Bronchial epithelial cell (primary cell): ENCODE results near the gene MTFMT. TPM values are rescaled to one million over a fixed set of nuclear protein-coding genes. Genes with fewer than 3 reads are reported as not detected.

Source experiments
- DNase-seq: peaks from one replicate; pipeline ENCODE4 v3.0.0-alpha.2; 2010; ENCODE audit warnings: low read depth
- FAIRE-seq: peaks from 2 replicates; lab custom pipeline; 2011; peaks lifted over from hg19 to GRCh38; lab: Jason Lieb, UNC
- H3K27me3 ChIP-seq: 2 replicates; pipeline ENCODE4 v1.5.1; 2011; ENCODE audit warnings: low read length; ENCODE audit not compliant: control insufficient read depth, insufficient read depth
- H3K36me3 ChIP-seq: 2 replicates; pipeline ENCODE4 v1.5.1; 2011; ENCODE audit warnings: low read length; ENCODE audit not compliant: control insufficient read depth, insufficient read depth
- H3K4me3 ChIP-seq: 2 replicates; pipeline ENCODE4 v1.5.1; 2011; ENCODE audit warnings: mild to moderate bottlenecking, low read depth, low read length, control low read depth
- total RNA-seq: library from RNA; depleted of rRNA; stranded (reverse); fragments of >200 nt; gene quantifications from 2 replicates; pipeline ENCODE4 v1.2.1, GENCODE V29; 2014
- TF ChIP-seq, protein P1 (sequence below): IDR thresholded peaks from 2 replicates; pipeline ENCODE4 v1.5.1; 2011; ENCODE audit warnings: mild to moderate bottlenecking, moderate library complexity, low read length, control low read depth, inconsistent platforms; ENCODE audit not compliant: insufficient read depth, severe bottlenecking

MTFMT gene
- total RNA-seq, 1 donor from 2014 or later: 17.4 TPM

DNA sequence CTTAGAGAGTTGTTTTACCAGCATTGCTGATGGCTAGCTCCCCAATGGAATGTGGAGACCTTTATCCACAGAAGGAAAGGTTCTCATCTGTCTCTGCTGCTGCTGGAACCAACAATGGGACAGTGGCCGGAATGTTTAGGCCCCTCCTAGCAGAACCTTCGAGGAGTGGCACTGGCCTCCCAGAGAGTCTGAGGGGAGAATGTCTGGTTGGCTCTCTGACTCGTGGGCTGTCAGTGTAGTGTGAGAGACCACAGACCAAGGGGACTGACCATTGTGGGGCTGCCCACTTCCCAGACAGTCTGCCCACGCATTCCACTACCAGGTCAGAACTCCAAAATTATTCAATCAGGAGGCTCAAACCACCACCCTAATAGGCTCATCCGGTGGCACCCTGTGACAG is 33.3 kb upstream of the MTFMT start:
- FAIRE-seq (no peak), DNase-seq (no peak)
- Histone ChIP-seq H3K27me3 (peaks cover 9% of the 10 kb centered on the region), H3K36me3 (no peaks in the 10 kb centered on the region), H3K4me3 (no peak overlapping the region)
- TF ChIP-seq, protein P1, sequence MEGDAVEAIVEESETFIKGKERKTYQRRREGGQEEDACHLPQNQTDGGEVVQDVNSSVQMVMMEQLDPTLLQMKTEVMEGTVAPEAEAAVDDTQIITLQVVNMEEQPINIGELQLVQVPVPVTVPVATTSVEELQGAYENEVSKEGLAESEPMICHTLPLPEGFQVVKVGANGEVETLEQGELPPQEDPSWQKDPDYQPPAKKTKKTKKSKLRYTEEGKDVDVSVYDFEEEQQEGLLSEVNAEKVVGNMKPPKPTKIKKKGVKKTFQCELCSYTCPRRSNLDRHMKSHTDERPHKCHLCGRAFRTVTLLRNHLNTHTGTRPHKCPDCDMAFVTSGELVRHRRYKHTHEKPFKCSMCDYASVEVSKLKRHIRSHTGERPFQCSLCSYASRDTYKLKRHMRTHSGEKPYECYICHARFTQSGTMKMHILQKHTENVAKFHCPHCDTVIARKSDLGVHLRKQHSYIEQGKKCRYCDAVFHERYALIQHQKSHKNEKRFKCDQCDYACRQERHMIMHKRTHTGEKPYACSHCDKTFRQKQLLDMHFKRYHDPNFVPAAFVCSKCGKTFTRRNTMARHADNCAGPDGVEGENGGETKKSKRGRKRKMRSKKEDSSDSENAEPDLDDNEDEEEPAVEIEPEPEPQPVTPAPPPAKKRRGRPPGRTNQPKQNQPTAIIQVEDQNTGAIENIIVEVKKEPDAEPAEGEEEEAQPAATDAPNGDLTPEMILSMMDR: no peak

DNA sequence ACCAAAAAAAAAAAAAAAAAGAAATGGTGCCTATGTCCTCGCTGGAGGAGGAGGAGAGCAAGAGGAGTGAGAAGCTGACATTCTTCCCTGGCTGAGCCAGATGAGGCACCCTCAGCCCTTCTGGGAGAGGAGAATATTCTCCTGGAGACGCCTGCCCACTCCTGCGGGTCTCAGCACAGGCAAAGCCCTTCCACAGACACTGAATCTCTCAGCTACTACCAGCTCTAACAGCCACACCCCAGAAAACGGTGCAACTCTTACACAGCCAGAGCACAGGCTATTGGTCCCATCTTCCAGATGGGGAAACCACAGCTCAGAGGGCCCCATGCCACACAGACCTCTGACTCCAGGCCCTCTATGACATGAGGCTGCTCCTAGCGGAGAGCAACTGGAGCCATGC is 32.6 kb upstream of the MTFMT start:
- peaks cover 4% of the 10 kb centered on the region for H3K27me3 ChIP-seq
- no peak for DNase-seq
- TF ChIP-seq, protein P1: no peak
- FAIRE-seq: no peak
- no peaks in the 10 kb centered on the region for H3K36me3 ChIP-seq
- H3K4me3 ChIP-seq: no peak overlapping the region

GRCh38 chr15:65060641-65061397 is 31.4 kb upstream of the MTFMT start:
- Histone ChIP-seq H3K27me3 (no peaks in the 10 kb centered on the region), H3K36me3 (no peaks in the 10 kb centered on the region), H3K4me3 (no peak overlapping the region)
- DNase-seq: no peak
- peak; percentile 7 for FAIRE-seq
- TF ChIP-seq, protein P1: no peak

DNA sequence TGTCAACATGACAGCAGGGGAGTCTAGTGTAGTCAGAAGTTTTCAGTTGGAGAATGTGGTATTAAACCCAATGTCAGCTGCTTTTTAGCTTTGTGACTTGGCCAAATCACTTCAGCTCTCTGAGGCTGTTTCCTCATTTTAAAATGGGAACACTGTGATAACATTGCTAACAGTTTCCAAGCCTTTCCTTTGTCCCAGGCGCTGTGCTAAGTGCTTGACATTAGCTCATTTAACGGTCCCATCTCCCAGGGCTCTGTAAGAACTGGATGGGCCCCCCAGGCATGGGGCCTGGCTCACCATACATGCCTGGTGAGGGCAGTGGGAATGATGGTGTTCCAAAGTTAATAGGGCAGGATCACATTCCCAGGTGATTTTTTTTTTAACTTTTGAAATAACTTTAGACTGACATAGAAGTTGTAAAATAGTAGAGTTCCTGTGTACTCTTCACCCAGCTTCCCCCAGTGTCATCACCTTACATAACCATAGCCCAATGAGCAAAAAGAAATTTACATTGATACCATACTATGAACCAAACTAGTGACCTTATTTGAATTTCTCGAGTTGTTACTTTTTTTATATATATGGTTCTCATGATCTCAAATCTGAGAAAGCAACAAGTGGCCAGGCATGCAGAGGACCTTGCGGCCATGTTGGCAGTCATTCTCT is 30.6 kb upstream of the MTFMT start:
- H3K4me3 ChIP-seq: no peak overlapping the region
- TF ChIP-seq, protein P1: no peak
- no peaks in the 10 kb centered on the region for H3K36me3 ChIP-seq
- DNase-seq (no peak), FAIRE-seq (no peak)
- H3K27me3 ChIP-seq: no peaks in the 10 kb centered on the region

DNA sequence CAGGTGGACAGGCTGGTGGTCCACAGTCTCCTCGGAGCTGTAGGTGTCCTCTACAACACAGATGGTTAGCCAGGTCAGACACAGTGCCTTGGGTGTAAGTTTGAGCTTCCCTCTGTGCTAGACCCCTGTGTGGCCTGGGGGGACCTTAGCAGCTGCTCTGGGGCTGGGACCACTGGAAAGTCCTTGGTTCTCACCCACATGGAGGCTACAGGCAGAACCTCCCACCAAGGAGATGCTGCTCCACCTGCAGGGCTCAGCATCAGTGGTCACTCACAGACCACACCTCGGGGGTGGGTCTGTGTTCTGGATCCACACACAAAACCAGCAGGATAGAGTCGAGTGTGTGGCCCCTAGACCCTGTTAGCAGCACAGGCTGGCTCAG is 29.9 kb upstream of the MTFMT start:
- no peaks in the 10 kb centered on the region for H3K27me3 ChIP-seq
- DNase-seq (no peak), FAIRE-seq (no peak)
- no peaks in the 10 kb centered on the region for H3K36me3 ChIP-seq
- TF ChIP-seq, protein P1: no peak
- H3K4me3 ChIP-seq: no peak overlapping the region
